Cardiac fibroblast (primary cell): ENCODE results near the gene ROPN1B.

Source experiments
- DNase-seq, 2 donors: peaks; one replicate each; pipeline versions ENCODE4 v3.0.0 to v3.0.0-alpha.2; 2010; ENCODE audit warnings: low read depth in 2 of 2
- H3K4me3 ChIP-seq, 2 donors: replicated peaks in 1 of 2; 1 replicate in 1 of 2; 2 replicates in 1 of 2; pipeline ENCODE4 v1.5.1; 2011; ENCODE audit warnings: low read depth in 2 of 2, low read length in 2 of 2, mild to moderate bottlenecking in 2 of 2, moderate library complexity in 1 of 2
- TF ChIP-seq, protein P1 (sequence below): IDR thresholded peaks from one replicate; pipeline ENCODE4 v1.5.1; 2011; ENCODE audit warnings: low read depth, mild to moderate bottlenecking, low read length, inconsistent platforms

ROPN1B gene

DNA sequence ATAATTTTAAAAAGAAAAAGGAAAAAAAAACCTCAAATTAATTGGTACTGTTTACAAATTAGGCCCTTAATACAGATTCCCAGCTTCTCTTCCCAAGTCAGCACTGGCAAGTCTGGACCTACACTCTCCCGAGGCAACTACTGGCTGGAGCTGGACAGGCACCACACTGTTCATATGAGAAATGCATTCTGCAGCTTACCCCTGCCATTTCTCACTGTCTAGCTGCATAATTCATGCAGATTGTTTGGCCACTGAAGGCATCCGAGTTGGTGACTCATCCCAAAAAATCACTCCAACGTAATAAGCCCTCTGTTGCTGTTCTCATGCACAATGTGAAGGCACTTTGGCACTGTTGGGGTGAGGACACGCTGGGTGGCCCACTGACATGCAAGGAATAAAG lies 45.3 kb downstream of the ROPN1B start:
- TF ChIP-seq, protein P1, sequence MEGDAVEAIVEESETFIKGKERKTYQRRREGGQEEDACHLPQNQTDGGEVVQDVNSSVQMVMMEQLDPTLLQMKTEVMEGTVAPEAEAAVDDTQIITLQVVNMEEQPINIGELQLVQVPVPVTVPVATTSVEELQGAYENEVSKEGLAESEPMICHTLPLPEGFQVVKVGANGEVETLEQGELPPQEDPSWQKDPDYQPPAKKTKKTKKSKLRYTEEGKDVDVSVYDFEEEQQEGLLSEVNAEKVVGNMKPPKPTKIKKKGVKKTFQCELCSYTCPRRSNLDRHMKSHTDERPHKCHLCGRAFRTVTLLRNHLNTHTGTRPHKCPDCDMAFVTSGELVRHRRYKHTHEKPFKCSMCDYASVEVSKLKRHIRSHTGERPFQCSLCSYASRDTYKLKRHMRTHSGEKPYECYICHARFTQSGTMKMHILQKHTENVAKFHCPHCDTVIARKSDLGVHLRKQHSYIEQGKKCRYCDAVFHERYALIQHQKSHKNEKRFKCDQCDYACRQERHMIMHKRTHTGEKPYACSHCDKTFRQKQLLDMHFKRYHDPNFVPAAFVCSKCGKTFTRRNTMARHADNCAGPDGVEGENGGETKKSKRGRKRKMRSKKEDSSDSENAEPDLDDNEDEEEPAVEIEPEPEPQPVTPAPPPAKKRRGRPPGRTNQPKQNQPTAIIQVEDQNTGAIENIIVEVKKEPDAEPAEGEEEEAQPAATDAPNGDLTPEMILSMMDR: no peak
- H3K4me3 ChIP-seq: no peak overlapping the region
- peak; percentile 38 for DNase-seq

DNA sequence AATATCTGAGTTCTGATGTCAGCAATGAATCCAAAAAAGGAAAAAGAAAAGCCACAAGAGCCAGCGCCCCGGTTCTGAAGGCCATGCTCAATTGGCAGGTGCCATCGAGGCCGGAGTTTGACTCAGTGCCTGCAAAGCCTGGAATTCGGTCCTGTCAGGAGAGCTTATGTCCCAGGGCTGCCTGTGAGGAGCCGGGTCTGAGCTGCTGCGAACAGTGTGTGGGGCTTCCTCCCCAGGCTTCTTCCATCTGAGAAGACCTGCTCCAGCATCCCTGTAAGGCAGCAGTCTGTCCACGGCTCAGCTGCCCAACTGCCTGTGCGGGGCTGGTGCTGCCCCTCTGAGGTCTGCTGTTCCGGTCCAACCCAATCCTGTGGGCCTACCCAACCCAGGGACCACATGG lies 46.1 kb downstream of the ROPN1B start:
- TF ChIP-seq, protein P1: no peak
- H3K4me3 ChIP-seq: no peak overlapping the region
- no peak for DNase-seq

DNA sequence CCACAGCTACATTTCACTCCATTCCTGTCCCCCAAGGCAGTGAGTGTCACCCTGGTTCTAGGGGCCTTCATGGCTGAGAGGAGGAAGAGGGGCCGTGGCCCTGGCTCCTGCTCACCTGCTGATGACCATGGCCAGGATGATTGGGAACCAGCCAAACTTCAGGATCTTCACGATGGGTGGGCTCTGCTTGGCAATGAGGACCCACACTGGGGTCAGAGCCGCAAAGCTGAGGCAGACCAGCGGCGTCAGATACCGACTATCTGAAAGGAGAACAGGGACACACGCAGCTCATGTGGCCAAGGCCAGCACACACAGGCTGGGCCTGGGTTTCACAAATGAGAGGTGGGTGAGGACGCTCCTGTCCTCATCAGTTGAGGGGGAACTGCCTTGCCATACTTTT lies 47.6 kb downstream of the ROPN1B start:
- no peak overlapping the region for H3K4me3 ChIP-seq
- no peak for DNase-seq
- TF ChIP-seq, protein P1: no peak

DNA sequence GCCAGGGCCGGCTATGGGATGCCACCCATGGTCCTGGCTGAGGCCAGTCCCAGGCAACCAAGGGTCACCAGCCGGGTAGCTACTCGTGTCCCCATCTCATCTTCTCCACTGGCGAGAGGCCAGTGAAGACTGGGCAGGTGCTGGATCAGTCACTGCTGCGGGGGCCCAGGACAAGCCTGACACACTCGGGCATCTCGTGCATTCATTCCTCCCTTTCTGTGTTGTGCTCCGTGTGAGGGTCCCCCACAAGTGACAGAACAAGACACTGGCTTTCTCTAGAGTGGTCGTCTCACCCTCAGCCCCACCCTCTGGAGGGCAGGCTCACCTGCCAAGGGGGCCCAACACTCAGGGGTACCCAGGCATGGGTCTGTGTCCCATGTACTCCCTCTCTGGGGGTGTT lies 48.4 kb downstream of the ROPN1B start:
- DNase-seq: no peak
- no peak overlapping the region for H3K4me3 ChIP-seq
- TF ChIP-seq, protein P1: no peak

DNA sequence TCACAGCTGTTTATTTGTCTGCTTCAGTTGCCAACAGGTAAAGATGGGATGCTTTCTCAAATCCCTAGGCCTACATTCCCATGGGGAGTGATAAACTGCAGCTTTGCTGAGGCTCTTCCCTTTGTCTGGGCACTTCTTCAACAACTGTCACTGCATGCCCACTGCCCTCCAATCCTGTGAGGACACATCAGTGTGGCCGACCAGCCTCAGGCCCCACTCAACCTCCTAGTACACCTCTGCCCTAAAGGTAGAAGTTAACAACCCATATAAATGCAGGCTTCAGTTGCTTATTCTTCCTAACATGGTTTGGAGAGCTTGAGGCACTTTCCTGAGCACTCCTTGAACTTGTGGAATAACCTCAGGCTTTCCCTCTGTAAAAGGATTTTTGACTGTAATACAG lies 49.6 kb downstream of the ROPN1B start:
- DNase-seq: no peak
- TF ChIP-seq, protein P1: no peak
- H3K4me3 ChIP-seq: no peak overlapping the region

DNA sequence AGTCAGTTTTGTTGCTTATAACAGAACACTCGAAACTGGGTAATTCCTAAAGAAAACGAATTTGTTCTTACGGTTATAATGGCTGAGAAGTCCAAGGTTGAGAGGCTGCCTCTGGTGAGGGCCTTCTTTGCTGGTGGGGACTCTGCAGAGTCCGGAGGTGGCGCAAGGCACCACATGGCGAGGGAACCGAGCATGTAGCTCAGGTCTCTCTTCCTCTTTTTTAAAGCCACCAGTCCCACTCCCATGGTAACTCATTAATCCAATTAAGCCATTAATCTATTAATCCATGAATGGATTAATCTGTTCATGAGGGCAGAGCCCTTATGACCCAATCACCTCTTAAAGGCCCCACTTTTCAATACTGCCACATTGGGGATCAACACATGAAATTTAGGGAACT lies 50.0 kb downstream of the ROPN1B start:
- TF ChIP-seq, protein P1: no peak
- no peak overlapping the region for H3K4me3 ChIP-seq
- no peak for DNase-seq

DNA sequence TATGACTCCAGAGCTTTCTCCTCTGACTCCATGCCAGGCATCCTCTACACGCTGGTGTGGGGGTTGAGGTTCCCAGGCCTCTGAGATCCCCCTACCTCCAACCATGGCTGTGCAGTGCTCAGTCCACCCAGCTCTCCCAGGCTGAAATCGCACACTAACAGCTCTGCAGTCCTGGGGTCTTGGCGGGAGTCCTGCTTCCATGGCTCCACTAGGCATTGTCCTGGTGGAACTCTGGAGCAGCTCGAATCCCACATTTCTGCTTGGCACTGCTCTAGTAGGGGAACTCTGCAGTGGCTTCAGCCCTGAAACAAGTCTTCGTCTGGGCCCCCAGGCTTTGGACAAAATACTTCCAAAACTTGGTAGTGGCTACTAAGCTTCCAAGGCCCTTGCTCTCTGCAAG lies 50.7 kb downstream of the ROPN1B start:
- no peak overlapping the region for H3K4me3 ChIP-seq
- TF ChIP-seq, protein P1: no peak
- DNase-seq: no peak
